Measurements from ENCODE around the gene FKBP10.

Gene FKBP10

GRCh38 chr17:41871789-41872188 is 59.0 kb downstream of the FKBP10 start:
- no peak for DNase-seq (ENCODE audit: low read depth, low spot score)
- no peak overlapping the region for H3K27ac ChIP-seq
